HS-5 (cell line): ENCODE results near the gene UBL4A.

Experiments used
- DNase-seq: peaks from one replicate; pipeline ENCODE4 v3.0.0-alpha.2; 2012; ENCODE audit warnings: low read depth

The UBL4A gene

GRCh38 chrX:154437971-154438893, 48.2 kb downstream of the UBL4A start:
- DNase-seq: no peak

GRCh38 chrX:154436983-154437752, 49.2 kb downstream of the UBL4A start, which contains the start of gene GDI1:
Gene GDI1 (plus strand): TSS chrX:154437154. CDS start chrX:154437255, 101 bp downstream.
- DNase-seq: no peak

- DNase-seq: no peak
Measured at GRCh38 chrX:154436374-154436982, 49.9 kb downstream of the UBL4A start.

GRCh38 chrX:154435171-154435733, 51.2 kb downstream of the UBL4A start:
- no peak for DNase-seq

GRCh38 chrX:154434394-154435168, 51.8 kb downstream of the UBL4A start:
- DNase-seq: no peak
